HG03280 (cell line): ENCODE data around the gene ADAM22.

Experiments
- ATAC-seq: cut with Tn5 transposase; IDR thresholded peaks from one replicate; pipeline ENCODE4 v1.9.1; 2021; ENCODE audit warnings: mild to moderate bottlenecking, moderate library complexity; ENCODE audit not compliant: unreplicated experiment

Gene ADAM22

DNA sequence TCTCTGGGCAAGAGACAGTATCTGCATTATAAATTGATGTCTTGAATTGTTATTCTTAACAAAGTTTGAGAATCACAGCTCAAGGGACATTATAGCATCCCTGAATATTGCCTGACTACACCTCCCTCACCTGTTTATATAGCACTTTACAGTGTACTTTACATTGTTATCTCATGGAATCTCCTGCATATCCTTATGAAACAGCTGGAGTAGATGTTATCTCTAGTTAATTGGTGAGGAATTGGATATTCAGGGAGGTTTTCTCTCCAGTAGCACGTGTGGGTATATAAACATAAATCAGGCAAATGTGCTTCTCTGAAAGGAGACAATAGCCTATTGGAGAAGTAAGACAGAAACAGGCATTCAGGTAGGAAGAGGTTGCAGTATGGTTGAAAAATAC is 168.6 kb downstream of the ADAM22 start:
- no peak for ATAC-seq

DNA sequence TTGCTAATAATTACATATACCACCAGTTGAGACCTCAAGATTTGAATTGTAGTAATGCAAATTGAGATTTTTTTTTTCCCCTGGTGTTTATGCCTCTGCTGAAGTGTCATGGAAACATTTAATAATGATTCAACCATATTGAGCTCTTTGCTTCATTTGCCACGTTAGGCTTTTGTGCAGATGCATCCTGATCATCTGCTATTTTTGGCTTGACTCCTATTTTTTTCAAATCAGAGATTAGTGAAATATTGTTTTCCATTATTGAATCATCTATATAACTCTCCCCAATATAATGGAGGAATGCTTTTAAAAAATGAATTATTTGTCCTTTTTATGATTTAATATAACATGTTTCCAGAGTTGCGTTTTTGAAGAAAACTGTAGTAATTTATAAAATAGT is 170.7 kb downstream of the ADAM22 start:
- no peak for ATAC-seq

DNA sequence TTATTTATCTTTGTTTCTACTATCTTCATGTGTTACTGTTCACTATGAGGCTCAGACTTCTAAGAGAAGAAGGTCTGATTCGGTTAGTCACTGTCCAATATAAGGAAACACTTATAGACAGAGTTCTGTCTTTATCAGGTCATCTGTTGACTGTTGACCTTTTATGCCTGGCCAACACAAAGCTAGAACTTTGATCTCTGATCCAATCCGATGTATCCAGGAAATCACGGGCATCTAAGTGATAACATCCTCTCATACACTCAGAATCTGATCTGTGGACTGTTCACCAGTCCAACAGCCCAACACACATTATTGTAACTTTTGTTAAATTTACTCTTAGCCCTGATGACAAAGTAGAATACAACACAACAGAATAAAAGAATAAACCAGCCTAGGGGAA is 171.2 kb downstream of the ADAM22 start:
- ATAC-seq, result no peak

DNA sequence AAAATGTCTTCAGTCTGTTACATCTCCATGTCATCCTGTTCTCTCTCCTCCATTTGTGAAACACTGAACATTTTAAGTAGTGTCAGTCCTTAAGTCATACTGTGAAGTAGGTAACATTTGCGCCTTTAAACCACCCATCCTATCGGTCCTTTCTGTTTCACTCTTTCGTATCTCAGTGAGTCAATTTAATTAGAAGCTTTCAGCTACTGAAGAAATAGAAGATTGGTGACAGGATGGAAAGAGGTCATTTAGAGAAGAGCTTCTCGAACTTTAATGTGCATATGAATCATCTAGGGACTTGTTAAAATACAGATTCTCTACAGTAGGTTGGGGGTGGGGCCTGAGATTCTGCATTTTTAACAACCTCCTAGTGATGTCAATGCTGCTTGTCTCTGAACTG is 172.4 kb downstream of the ADAM22 start:
- no peak for ATAC-seq

DNA sequence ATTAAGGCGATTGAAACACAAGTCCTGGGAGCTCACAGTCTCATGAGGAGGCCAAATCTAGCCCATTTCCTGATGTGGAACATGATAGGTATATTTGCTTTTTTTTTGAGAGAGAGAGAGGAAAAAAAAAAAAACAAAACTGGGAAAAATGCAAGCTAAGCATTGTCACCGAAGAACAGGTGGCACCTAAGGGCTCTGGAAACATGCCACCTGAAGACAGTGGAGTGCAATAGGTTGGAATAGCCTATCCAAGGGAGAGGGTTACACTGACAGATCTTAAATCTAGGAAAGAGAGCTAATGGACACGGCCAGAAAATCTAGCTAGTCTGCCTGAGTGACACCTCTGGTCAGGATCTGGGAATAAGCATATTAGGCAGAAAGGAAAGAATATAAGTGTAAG is 175.6 kb downstream of the ADAM22 start:
- no peak for ATAC-seq

DNA sequence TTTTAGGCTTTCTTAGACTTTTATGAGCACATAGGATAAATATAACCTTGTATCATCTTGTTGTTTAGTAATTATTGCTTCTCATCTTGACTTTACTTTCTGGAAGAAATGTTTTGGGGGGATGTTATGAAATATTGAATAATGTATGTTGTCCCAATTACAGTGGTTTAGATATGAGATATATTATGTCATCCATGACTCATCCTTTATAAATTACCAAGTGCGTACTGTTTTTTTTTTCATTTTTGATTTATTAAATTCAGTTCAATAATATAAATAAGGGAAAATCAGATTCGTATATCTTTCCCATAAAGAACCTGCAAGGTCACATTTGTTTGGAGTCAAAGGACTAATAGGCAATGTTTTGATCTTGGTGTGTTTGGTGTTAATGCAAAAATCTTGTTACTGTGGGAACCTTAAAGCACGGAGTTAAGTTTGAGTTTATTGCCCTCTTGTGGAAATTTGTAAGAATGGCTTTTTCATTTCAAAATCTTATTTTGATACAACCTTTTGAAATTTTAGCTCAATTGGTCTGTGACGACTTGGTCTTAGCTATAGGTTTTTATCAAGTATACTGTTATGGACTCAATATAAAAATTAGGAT is 177.2 kb downstream of the ADAM22 start:
- peak; percentile 68 for ATAC-seq

DNA sequence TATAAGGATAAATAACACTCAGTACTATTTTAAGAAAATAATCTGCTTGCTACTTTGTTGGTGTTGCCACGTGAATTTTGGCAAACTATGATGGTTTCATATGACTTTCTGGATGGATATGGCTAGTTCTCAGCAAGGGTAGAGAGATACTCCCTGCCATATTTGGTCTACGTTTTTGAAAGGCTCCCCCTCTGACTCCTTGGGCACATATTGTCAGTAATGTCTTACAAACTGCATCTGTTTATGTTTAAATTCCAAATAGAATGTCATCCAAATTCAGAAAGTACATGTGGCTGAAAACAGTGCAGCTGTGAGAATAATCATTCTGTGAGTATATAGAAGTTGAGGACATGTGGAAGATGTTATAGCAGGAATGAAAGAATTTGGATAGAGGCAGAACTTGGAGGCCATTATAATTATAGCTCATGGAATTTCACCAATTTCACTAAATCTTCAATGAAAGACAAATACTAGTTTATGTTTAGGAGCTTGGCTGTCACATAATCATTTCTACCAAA is 178.0 kb downstream of the ADAM22 start:
- no peak for ATAC-seq

DNA sequence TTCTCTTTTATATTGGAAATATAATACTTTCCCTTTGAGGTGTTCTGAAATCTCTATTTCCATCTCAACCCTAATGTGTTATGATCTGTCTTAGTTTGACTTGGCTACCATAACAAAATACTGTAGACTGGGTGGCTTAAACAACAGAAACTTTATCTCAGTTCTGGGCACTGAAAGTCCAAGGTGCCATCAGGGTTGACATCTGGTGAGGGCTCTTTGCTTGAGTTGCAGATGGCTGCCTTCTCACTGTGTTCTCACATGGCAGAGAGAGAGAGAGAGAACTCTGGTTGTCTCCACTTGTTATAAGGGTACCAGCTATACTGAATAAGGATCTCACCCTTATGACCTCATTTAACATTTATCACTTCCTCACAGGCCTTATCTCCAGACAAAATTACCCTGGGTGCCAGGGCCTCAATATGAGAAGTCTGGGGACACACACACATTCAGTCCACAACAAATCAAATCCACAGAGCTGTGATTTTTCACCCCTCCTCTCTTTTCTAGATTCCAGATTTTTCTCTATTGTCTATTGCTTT is 181.3 kb downstream of the ADAM22 start:
- no peak for ATAC-seq

DNA sequence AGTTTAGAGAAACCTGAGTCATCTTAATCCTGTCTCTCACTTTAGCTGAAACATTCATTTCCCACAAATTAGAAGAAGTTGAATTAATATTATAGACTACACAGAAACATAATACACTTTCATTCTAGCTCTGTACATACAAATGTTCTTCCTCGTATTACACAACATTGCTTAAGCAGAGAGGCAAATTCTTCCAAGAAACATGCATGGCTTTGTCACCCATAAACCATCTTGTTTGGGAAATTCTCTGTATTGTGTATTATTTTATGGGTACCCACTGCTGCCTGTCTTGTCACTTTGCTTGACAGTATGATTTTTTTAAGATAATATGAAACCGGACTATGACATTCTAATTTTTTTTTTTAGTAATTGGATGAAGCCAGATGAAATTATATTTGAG is 181.8 kb downstream of the ADAM22 start:
- ATAC-seq, result no peak

DNA sequence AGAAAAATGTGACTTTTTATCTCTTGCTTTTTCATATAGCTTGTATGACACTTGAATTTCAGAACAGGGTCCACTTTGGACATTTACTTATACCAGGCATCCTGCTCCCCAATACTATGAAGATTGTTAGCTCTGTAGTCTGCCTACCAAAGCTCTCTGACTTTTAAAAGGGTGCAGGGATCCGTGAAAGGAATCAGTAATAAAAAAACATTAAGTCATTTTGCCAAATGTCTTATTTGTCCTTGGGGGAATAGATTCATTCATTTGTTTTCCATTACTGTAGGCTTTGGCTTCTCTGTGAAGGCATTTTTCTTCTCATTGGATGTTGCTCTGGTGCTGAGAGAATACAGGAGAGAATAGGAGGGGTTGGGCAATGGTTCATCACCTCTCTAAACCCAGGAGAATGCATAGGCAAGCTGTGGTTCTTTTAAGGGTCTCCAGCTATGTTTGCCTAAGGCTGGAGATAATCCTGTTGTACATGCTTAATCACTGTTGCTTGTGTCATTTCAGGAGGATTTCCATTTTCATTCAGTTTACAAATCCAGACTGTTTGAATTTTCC is 182.3 kb downstream of the ADAM22 start:
- no peak for ATAC-seq

DNA sequence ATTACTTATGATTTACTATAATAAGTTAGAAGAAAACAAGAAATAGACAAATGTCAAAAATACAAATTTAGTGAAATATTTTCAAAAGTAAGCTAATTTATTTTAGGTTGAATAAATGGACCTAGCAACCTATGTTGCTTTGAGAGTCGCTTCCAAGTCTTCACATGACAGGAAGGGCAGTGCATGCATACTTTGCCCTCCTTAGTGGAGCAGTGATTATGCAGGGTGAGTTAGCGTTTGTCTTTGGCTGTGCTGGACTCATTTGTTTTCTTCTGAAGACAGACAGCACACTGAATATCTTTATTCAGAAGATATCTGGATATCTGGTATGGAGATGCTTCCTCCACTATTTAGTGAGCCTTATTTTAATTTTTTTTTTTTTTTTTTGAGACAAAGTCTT is 183.3 kb downstream of the ADAM22 start:
- no peak for ATAC-seq

DNA sequence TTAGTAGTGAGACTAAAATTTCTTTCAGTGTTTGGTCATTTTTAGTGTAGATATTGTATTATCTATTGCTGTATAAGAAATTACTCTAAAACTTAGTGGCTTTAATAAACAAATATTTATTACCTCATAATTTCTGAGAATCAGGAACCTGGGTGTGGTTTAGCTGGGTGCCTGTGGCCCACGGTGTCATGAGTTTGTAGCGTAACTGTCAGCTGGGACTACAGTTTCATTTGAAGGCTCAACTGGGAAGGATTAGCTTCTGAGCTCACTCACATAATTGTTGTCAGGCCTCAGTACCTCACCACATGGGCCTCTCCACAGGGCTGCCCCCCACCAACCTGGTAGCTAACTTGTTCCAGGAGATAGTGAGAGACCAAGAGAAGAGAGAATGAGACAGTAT is 187.3 kb downstream of the ADAM22 start:
- no peak for ATAC-seq

DNA sequence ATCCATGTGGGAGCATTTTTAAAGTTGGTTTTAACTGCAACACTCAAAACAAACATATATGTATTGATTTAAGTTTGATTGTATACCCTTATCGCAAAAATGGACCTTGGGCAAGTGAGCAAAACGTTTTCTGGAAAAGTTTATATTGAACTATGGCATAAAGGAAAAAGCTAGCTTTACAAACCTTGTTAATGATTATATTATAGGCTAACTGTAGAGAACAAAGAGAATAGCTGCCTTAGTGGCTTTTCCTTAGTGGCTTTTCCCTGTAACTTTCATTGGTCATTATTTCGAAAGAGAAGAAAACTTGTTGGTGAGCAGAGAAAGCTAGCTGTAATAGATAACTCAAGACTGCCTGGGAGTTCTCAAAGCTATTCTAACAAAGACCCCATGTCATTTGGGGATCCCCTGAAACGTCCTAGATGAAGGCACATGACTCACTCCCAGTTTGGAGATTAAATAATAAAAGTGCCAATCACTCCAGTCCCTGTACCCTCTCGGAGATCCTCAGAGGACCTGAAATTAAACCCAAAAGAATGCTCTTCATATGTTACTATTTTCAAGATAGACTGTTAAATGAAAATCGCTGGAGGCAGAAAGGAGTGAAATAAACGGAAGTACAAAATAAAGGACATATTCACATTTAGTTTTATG is 193.7 kb downstream of the ADAM22 start:
- ATAC-seq, result no peak

DNA sequence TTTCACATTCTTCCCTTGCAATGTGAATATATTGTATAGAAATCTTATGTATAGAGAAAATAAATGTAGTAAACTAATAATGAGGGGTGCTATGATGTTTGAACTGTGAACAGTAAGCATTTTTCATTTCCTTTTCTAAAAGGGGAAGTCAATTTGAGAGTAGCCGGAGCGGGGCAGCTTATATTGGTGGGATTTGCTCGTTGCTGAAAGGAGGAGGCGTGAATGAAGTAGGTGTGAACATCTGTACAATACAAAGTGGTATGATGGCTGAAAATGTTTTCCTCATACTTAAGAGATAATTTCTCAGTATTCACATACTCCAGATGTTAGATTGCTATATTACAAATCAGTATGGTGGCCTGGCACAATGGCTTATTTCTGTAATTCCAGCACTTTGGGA is 198.7 kb downstream of the ADAM22 start:
- ATAC-seq, result no peak

DNA sequence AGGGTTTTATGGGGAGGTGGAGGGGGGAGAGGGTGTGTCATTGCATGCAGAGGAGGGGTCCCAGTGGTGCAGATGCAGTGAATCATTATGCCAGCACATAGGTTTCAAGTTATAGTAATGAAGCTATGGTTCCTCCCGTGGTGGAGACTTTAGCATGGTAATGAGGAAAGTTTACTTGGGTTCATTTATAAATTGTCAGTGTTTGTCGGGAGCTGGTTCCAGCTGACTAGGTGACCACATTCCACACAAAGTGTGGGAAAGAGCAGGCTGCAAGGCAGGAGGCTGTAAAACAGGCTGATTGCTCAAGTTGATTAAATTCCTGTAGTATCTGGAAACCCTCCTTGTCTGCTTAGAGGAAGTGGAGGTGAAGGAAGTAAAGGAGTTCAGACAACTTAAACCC is 206.9 kb downstream of the ADAM22 start:
- ATAC-seq, result no peak

DNA sequence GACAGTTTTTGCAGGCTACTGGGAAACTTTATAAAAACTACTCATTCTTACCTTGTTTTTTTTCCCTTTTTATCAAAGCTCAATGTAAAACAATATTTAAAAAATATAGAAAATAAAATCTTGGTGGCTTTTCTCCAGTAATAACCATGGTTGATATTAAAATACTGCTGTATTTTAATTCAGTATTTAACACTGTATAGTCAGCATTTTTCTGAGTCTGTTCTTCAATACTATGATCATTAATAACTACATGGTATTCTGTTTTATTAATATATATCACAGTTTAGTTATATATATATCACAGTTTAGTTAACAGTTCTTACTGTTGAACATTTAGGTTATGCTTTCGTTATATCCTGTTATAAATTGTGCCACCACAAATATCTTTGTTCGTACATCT is 207.4 kb downstream of the ADAM22 start:
- no peak for ATAC-seq

DNA sequence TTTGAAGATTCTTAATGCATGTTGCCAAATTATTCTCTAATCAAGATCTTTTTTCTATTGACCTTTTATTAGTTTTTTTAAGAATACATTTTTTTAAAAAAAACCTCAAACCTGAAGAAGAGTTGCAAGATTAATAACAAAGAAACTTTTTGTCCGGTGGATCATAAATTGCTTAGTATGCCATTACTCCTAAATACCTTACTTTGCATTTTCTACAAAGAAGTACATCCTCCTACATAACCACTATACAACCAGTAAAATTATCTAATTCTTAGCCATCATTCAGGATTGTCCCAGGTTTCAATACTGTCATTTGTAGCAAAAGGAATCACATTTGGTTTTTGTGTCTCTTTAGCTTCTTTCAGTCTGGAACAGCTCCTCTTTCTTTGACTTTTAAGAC is 207.9 kb downstream of the ADAM22 start:
- no peak for ATAC-seq

DNA sequence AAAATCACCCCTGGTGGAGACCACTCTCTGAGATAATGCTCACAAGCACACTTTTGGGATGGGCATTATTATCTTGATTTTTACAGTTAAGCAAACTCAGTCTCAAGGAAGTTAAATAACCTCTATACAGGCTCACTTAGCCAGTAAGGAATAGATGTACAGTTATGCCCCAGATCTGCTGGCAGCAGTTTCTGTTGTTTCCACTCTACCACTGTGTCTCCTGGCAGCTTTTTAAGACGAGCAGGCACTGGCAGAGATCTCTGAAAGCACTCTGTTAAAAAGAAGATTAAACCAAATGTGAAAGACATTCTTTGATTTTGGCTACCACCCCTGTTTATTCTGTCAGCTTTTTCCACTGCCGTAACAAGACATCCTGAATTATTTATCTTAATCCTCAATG is 212.6 kb downstream of the ADAM22 start:
- ATAC-seq, result no peak

DNA sequence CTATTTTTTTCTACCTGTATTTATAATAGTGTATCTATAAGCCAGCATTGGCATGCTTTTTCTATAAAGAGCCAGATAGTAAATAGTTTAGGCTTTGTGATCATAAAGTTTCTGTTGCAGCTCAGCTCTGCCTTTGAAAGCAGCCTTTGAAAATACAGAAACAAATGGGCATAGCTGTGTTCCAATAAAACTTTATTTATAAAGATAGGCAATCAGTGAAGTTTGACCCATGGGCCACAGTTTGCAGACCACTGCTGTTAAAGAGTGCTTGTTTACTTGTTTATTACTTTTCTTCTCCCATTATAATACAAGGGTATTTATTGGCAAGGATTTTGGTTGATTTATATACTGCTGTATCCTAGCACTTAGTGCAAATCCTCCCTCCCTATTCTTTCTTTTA is 213.3 kb downstream of the ADAM22 start:
- ATAC-seq, result no peak

DNA sequence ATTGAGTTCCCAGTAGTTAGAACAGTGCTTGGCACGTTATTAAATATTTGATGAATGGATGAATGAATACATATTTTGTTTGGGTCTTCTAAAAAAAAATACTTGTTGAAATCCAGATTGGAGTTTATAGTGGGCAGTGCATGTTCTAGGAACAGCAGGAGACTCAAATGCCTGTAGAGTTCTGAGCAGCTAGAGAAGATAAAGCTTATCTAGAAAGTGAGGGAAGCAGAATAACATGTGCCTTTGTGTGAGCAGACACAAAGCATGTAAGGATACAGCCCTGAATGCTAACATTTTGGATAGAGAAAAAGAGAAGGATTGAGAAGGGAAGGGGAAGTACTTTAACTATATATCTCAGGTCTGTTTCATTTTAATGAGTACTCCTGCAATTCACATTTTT is 213.9 kb downstream of the ADAM22 start:
- ATAC-seq, result no peak

DNA sequence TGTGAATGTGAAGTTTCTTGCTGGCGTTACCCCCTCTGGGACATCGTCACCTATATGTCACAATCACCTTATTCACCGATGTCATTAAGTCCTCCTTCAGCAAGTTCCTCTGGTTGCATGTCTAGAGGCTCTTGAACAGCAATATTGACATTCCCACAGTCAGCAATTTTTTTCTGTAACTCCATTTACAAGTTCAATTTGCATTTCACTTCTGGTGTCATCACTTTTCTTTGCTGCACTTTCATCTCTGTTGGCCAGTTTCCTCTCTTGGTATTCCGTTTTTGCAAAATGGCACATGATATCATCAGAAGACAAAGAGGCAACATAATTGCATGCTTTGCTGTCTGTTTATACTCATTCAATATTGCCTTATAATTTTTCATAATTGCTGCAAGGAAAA is 216.0 kb downstream of the ADAM22 start:
- no peak for ATAC-seq

DNA sequence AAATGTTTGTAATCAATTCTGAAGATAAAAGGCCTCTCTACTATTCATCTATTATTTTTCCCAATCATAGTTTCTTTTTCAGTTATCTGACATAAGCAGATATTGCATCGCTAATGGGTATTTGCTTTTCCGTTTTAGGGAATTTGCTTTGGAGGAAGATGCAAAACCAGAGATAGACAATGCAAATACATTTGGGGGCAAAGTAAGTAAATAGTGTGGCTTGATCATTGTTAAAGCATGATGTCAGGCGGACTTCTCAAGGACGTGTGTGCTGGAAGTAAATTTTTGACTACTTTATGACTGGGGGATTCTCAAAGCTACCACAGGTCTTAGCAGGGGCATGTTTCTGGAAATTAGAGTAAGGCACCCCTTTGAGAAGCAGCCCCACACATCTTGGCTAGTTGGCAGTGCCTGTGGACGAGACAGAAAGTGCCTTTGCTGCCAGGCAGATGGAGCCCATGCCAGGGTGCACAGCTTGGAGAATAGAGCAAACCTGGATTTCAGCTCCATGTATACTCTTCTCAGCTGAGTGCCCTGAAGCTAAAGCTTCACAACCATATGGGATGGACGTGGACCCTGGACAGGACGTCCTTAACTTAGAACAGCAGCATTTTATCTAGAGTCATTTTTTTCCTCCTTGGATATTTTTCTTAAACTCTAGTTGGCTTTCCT is 217.2 kb downstream of the ADAM22 start:
- no peak for ATAC-seq
